Measurements from ENCODE around the gene NOL11.
"Not testable (repeated sequence)": the region's sequence is repeated elsewhere in the genome, so short reads cannot be mapped to it uniquely, and the experiment has no call there.

The NOL11 gene

DNA sequence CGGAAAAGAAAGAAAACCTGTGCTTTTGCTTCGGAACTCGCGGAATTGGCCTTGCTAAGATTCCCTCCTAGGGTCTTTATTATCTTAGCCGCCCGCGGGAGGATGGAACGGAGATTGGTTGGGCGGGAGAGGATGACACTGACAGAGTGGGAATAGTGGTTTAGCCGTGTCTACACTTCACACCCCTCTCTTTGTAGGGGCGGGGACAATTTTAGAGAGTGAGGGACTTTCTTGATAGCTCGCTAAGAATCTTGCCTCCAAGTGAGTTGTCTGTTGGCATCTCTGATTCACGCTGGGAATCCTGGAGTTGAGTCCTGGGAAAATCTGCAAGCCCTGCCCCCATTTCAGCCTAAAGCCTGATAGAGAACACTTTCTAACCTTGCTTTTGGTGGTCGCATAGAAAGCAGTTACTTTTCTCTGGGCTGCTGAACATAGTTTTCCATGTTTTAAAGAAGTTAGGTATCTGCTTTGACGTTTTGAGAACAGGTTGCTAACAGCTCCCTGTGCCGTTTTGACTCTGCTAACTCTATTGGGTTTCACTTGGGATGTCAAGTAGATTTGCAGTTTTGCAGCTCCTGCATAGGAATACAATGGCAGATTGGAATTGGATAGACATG lies 697 bp downstream of the NOL11 start:
- DNase-seq (ENCODE audit: low read depth), result peak; percentile 31
- H3K4me3 ChIP-seq (ENCODE audit: low read length), result peak overlapping the region; percentile 99
- TF ChIP-seq, protein P1, sequence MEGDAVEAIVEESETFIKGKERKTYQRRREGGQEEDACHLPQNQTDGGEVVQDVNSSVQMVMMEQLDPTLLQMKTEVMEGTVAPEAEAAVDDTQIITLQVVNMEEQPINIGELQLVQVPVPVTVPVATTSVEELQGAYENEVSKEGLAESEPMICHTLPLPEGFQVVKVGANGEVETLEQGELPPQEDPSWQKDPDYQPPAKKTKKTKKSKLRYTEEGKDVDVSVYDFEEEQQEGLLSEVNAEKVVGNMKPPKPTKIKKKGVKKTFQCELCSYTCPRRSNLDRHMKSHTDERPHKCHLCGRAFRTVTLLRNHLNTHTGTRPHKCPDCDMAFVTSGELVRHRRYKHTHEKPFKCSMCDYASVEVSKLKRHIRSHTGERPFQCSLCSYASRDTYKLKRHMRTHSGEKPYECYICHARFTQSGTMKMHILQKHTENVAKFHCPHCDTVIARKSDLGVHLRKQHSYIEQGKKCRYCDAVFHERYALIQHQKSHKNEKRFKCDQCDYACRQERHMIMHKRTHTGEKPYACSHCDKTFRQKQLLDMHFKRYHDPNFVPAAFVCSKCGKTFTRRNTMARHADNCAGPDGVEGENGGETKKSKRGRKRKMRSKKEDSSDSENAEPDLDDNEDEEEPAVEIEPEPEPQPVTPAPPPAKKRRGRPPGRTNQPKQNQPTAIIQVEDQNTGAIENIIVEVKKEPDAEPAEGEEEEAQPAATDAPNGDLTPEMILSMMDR (conservative IDR thresholded peaks at IDR 0.05; ENCODE audit: low read length), result no peak

DNA sequence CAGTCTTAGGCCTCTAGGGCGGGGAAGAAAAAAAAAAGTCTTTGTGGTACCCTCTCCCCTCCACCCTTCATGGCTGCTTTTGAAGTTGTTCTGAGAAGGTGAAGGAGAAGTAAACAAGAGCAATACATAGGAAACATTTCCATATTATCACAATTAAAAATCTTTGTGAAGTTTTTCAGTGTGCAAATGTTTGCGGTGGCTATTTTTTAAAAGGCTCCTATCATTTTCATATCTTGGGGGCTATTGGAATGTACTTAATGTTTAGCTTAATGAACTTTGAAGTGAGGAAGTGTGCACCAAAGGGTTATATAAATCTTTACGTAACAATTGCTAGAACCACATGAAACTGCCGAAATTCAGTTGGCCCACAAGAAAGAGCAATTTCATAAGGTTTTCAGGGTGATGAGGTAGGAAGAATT lies 7.6 kb downstream of the NOL11 start:
- TF ChIP-seq, protein P1 (conservative IDR thresholded peaks at IDR 0.05; ENCODE audit: low read length), result no peak
- no peak for DNase-seq (ENCODE audit: low read depth)
- no peak overlapping the region for H3K4me3 ChIP-seq (ENCODE audit: low read length)

DNA sequence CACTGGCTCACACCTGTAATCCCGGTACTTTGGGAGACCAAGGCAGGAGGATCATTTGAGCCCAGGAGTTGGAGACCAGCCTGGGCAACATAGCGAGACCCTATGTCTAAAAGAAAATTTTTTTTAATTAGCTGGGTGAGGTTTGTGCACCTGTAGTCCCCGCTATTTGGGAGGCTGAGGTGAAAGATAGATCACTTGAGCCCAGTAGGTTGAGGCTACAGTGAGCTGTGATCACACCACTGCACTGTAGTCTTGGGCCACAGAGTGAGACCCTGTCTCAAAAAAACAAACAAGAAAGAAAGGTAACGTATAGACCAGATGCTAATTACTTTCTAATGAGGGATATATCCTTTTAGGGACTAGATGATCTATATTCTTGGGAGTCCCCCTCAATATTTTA lies 8.1 kb downstream of the NOL11 start:
- no peak for DNase-seq (ENCODE audit: low read depth)
- TF ChIP-seq, protein P1 (conservative IDR thresholded peaks at IDR 0.05; ENCODE audit: low read length), result no peak
- no peak overlapping the region for H3K4me3 ChIP-seq (ENCODE audit: low read length)

DNA sequence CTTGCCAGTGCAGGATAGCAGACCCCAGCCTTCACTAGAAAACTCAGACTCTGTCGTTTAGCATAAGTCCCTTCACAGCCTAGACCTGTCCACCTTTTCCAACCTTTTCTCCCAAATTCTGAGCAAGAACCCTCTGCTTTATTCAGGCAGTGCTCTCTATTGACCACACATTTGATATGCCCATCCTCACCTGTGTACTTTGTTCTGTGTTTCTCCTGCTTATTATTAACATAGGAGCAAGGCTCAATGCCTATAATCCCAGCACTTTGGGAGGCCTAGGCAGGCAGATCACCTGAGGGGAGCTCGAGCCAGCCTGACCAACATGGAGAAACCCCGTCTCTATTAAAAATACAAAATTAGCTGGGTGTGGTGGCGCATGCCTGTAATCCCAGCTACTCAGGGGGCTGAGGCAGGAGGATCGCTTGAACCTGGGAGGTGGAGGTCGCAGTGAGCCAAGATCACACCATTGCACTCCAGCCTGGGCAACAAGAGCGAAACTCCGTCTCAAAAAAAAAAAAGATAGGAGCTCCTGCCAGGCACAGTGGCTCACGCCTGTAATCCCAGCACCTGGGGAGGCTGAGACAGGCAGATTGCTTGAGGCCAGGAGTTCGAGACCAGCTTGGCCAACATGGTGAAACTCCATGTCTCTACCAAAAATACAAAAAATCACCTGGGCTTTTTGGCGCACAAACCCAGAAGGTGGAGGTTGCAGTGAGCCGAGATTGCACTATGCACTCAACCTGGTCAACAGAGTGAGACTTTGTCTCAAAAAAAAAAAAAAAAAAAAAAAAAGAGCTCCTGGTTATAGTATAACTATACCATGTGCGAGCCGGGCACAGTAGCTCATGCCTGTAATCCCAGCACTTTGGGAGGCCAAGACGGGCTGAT lies 9.7 kb downstream of the NOL11 start:
- DNase-seq (ENCODE audit: low read depth); H3K4me3 ChIP-seq (ENCODE audit: low read length): not testable (repeated sequence)

DNA sequence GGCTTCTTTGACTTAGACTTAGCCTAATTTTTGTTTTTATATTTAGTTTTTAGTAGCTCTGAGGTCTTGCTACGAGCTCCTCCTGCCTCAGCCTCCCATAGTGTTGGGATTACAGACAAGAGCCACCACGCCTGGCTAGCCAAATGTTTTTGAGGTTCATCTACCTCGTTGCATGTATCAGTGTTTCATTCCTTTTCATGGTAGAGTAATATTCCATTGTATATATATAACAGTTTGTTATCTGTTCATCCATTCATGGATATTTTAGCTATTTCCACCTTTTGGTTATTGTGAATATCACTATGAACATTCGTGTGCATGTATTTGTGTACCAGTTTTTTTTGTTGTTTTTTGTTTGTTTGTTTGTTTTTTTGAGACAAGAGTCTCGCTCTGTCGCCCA lies 12.2 kb downstream of the NOL11 start:
- TF ChIP-seq, protein P1 (conservative IDR thresholded peaks at IDR 0.05; ENCODE audit: low read length), result no peak
- H3K4me3 ChIP-seq (ENCODE audit: low read length), result no peak overlapping the region
- DNase-seq (ENCODE audit: low read depth), result no peak

DNA sequence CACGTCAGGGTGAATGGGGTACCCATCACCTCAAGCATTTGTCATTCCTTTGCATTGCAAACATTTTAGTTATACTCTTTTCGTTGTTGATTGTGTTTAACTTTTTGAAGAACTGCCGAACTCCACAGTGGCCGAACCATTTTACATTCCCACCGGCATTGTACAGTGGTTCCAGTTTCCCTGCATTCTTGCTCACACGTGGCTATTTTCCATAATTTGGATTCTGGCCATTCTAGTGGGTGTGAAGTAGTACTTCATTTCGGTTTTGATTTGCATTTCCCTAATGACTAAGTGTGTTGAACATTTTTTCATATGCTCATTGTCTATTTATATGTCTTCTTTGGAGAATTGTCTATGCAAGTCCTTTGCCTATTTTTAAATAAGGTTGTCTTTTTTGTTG lies 13.0 kb downstream of the NOL11 start:
- DNase-seq (ENCODE audit: low read depth), result no peak
- TF ChIP-seq, protein P1 (conservative IDR thresholded peaks at IDR 0.05; ENCODE audit: low read length), result no peak
- H3K4me3 ChIP-seq (ENCODE audit: low read length), result no peak overlapping the region

DNA sequence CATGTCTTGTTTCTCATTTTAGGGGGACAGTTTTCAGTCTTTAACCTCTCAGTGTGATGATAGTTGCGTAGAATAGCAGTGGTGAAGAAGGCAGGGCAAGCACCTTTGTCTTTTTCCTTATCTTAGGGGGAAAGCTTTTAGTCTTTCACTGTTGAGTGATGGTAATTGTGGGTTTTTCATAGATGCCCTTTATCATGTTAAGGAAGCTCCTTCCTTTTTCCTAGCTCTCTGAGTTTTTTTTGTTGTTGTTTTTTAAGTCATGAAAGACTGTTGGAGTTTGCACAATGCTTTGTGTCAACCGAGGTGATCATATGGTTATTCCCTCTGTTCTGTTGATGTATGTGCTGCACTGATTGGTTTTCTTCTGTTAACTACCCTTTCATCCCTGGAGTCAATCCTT lies 15.7 kb downstream of the NOL11 start:
- H3K4me3 ChIP-seq (ENCODE audit: low read length), result no peak overlapping the region
- DNase-seq (ENCODE audit: low read depth), result no peak
- TF ChIP-seq, protein P1 (conservative IDR thresholded peaks at IDR 0.05; ENCODE audit: low read length), result no peak
